ENCODE data around the gene DGKB. TPM values are rescaled to one million over a fixed set of nuclear protein-coding genes. Genes with fewer than 3 reads are reported as not detected.

The DGKB gene
- total RNA-seq, 4 donors from 2014 or later: 4.4 to 33.1 (median 9.3) TPM

GRCh38 chr7:14551310-14551709 is 351.2 kb downstream of the DGKB start:
- intact Hi-C loops (cut with DNase I; ENCODE audit: low total_unique reads): no loop called here
- H3K4me3 ChIP-seq: no peak overlapping the region
- H3K27ac ChIP-seq: no peak overlapping the region
- TF ChIP-seq CTCF (IDR thresholded peaks at IDR 0.05) (no peak), POLR2A (IDR thresholded peaks at IDR 0.05) (no peak)
- no peaks in the 10 kb centered on the region for H3K9me3 ChIP-seq
- DNase-seq: no peak
- H3K36me3 ChIP-seq: no peaks in the 10 kb centered on the region
- no peaks in the 10 kb centered on the region for H3K4me1 ChIP-seq
- no peaks in the 10 kb centered on the region for H3K27me3 ChIP-seq

GRCh38 chr7:14542624-14543023 is 359.9 kb downstream of the DGKB start:
- Histone ChIP-seq H3K9me3 (no peaks in the 10 kb centered on the region), H3K4me1 (no peaks in the 10 kb centered on the region), H3K27me3 (no peaks in the 10 kb centered on the region), H3K4me3 (no peak overlapping the region), H3K27ac (no peak overlapping the region), H3K36me3 (no peaks in the 10 kb centered on the region)
- no peak for DNase-seq
- no peak for TF ChIP-seq POLR2A (IDR thresholded peaks at IDR 0.05)
- no peak for TF ChIP-seq CTCF (IDR thresholded peaks at IDR 0.05)
- intact Hi-C loops (cut with DNase I; ENCODE audit: low total_unique reads): no loop called here

- H3K4me1 ChIP-seq: no peaks in the 10 kb centered on the region
- H3K36me3 ChIP-seq: no peaks in the 10 kb centered on the region
- H3K27me3 ChIP-seq: no peaks in the 10 kb centered on the region
- TF ChIP-seq POLR2A (IDR thresholded peaks at IDR 0.05): no peak
- no peak for TF ChIP-seq CTCF (IDR thresholded peaks at IDR 0.05)
- no peak for DNase-seq
- no peak overlapping the region for H3K4me3 ChIP-seq
- H3K27ac ChIP-seq: no peak overlapping the region
- no peaks in the 10 kb centered on the region for H3K9me3 ChIP-seq
- intact Hi-C loops (cut with DNase I; ENCODE audit: low total_unique reads): no loop called here
Observed at GRCh38 chr7:14521183-14521582, 381.4 kb downstream of the DGKB start.

GRCh38 chr7:14510268-14510667 is 392.3 kb downstream of the DGKB start:
- no peaks in the 10 kb centered on the region for H3K4me1 ChIP-seq
- no peaks in the 10 kb centered on the region for H3K27me3 ChIP-seq
- H3K36me3 ChIP-seq: no peaks in the 10 kb centered on the region
- H3K9me3 ChIP-seq: no peaks in the 10 kb centered on the region
- TF ChIP-seq CTCF (IDR thresholded peaks at IDR 0.05) (no peak), POLR2A (IDR thresholded peaks at IDR 0.05) (no peak)
- intact Hi-C loops (cut with DNase I; ENCODE audit: low total_unique reads): no loop called here
- DNase-seq: no peak
- H3K4me3 ChIP-seq: no peak overlapping the region
- H3K27ac ChIP-seq: no peak overlapping the region

- Histone ChIP-seq H3K27ac (no peak overlapping the region), H3K36me3 (no peaks in the 10 kb centered on the region), H3K4me3 (no peak overlapping the region), H3K9me3 (no peaks in the 10 kb centered on the region), H3K4me1 (no peaks in the 10 kb centered on the region), H3K27me3 (no peaks in the 10 kb centered on the region)
- no peak for TF ChIP-seq POLR2A (IDR thresholded peaks at IDR 0.05)
- no peak for TF ChIP-seq CTCF (IDR thresholded peaks at IDR 0.05)
- no peak for DNase-seq
- intact Hi-C loops (cut with DNase I; ENCODE audit: low total_unique reads): no loop called here
Observed at GRCh38 chr7:14507617-14508016, 394.9 kb downstream of the DGKB start.
